ENCODE results near the gene OSBPL3.

- TF ChIP-seq CTCF (IDR thresholded peaks at IDR 0.05) = no peak
- TF ChIP-seq REST (IDR thresholded peaks at IDR 0.05; ENCODE audit: insufficient read depth in 1 of 2, low read depth in 2 of 2, low read length in 1 of 2) = no peak
- no peak for TF ChIP-seq SIN3A (IDR thresholded peaks at IDR 0.05; ENCODE audit: borderline replicate concordance, insufficient read depth, low read depth, low read length)
These were observed 216.0 kb downstream of the OSBPL3 start for GRCh38 chr7:24764011-24764410.

Measured in Panc1 (cell line).